Liver (tissue), 9 donors: ENCODE results near the gene TOR4A. TPM values are rescaled to one million over a fixed set of nuclear protein-coding genes. Genes with fewer than 3 reads are reported as not detected.

ENCODE experiments used
- DNase-seq: peaks from one replicate; pipeline ENCODE4 v3.0.0-alpha.2; 2017; ENCODE audit warnings: low spot score
- H3K27ac ChIP-seq, 2 donors: one replicate each; pipeline ENCODE4 v1.7.0; 2013; ENCODE audit warnings: inconsistent platforms in 2 of 2, low read length in 2 of 2, control low read depth in 1 of 2, low read depth in 1 of 2, mild to moderate bottlenecking in 1 of 2
- H3K27me3 ChIP-seq, 4 donors: one replicate each; pipeline versions ENCODE4 v1.6.1 to v1.7.0; 2013; ENCODE audit warnings: low read length in 3 of 4, inconsistent platforms in 1 of 4, mild to moderate bottlenecking in 1 of 4, moderate library complexity in 1 of 4; ENCODE audit not compliant: control insufficient read depth in 4 of 4, insufficient read depth in 4 of 4
- H3K36me3 ChIP-seq, 4 donors: one replicate each; pipeline versions ENCODE4 v1.6.1 to v1.7.0; 2013; ENCODE audit warnings: low read length in 3 of 4, mild to moderate bottlenecking in 3 of 4, low read depth in 1 of 4, moderate library complexity in 1 of 4; ENCODE audit not compliant: control insufficient read depth in 4 of 4, insufficient read depth in 3 of 4
- H3K4me1 ChIP-seq, 4 donors: one replicate each; pipeline versions ENCODE4 v1.6.1 to v1.7.0; 2013; ENCODE audit warnings: low read length in 3 of 4, mild to moderate bottlenecking in 3 of 4, moderate library complexity in 1 of 4; ENCODE audit not compliant: control insufficient read depth in 4 of 4, insufficient read depth in 4 of 4
- H3K4me3 ChIP-seq, 3 donors: one replicate each; pipeline versions ENCODE4 v1.6.1 to v1.7.0; 2013; ENCODE audit warnings: low read length in 3 of 3, control low read depth in 1 of 3, low read depth in 1 of 3, mild to moderate bottlenecking in 1 of 3
- H3K9ac ChIP-seq, 2 donors: one replicate each; pipeline ENCODE4 v1.7.0; 2013; ENCODE audit warnings: low read length in 2 of 2, mild to moderate bottlenecking in 2 of 2, moderate library complexity in 2 of 2, control low read depth in 1 of 2, low read depth in 1 of 2
- H3K9me3 ChIP-seq, 4 donors: one replicate each; pipeline versions ENCODE4 v1.6.1 to v1.7.0; 2013; ENCODE audit warnings: low read length in 3 of 4; ENCODE audit not compliant: control insufficient read depth in 4 of 4
- EGR1 ChIP-seq, 2 donors: IDR thresholded peaks; 2 replicates each; pipeline ENCODE4 v1.6.1; 2016 to 2018; ENCODE audit warnings: antibody characterized with exemption in 2 of 2, low read depth in 2 of 2
- FOXA1 ChIP-seq: IDR thresholded peaks from 2 replicates; pipeline ENCODE4 v1.6.1; 2016; ENCODE audit warnings: antibody characterized with exemption
- FOXA2 ChIP-seq: IDR thresholded peaks from 2 replicates; pipeline ENCODE4 v1.6.1; 2016; ENCODE audit warnings: antibody characterized with exemption
- GABPA ChIP-seq, 2 donors: IDR thresholded peaks in 1 of 2; conservative IDR thresholded peaks in 1 of 2; 2 replicates each; pipeline ENCODE4 v1.6.1; 2016; ENCODE audit warnings: antibody characterized with exemption in 2 of 2, mild to moderate bottlenecking in 1 of 2, moderate library complexity in 1 of 2
- HNF4A ChIP-seq, 2 donors: conservative IDR thresholded peaks; 2 replicates each; pipeline ENCODE4 v1.6.1; 2016; ENCODE audit warnings: antibody characterized with exemption in 2 of 2, mild to moderate bottlenecking in 2 of 2
- HNF4G ChIP-seq: IDR thresholded peaks from 2 replicates; pipeline ENCODE4 v1.6.1; 2016; ENCODE audit warnings: antibody characterized with exemption
- JUND ChIP-seq, 2 donors: IDR thresholded peaks; 2 replicates each; pipeline ENCODE4 v1.6.1; 2016; ENCODE audit warnings: antibody characterized with exemption in 2 of 2
- NR2F2 ChIP-seq: IDR thresholded peaks from 2 replicates; pipeline ENCODE4 v1.6.1; 2016; ENCODE audit warnings: antibody characterized with exemption
- RAD21 ChIP-seq, 2 donors: IDR thresholded peaks; 2 replicates each; pipeline ENCODE4 v1.6.1; 2016; ENCODE audit warnings: antibody characterized with exemption in 2 of 2, mild to moderate bottlenecking in 2 of 2
- REST ChIP-seq: IDR thresholded peaks from 2 replicates; pipeline ENCODE4 v1.6.1; 2016; ENCODE audit warnings: antibody characterized with exemption, mild to moderate bottlenecking
- RXRA ChIP-seq, 2 donors: IDR thresholded peaks; 2 replicates each; pipeline ENCODE4 v1.6.1; 2017 to 2018; ENCODE audit warnings: antibody characterized with exemption in 2 of 2, mild to moderate bottlenecking in 1 of 2
- SP1 ChIP-seq: IDR thresholded peaks from 2 replicates; pipeline ENCODE4 v1.6.1; 2018; ENCODE audit warnings: antibody characterized with exemption, mild to moderate bottlenecking
- TAF1 ChIP-seq: conservative IDR thresholded peaks from 2 replicates; pipeline ENCODE4 v1.6.1; 2016; ENCODE audit warnings: antibody characterized with exemption, mild to moderate bottlenecking
- YY1 ChIP-seq: IDR thresholded peaks from 2 replicates; pipeline ENCODE4 v1.6.1; 2016; ENCODE audit warnings: antibody characterized with exemption, mild to moderate bottlenecking
- ZBTB33 ChIP-seq: IDR thresholded peaks from 2 replicates; pipeline ENCODE4 v1.6.1; 2016; ENCODE audit warnings: antibody characterized with exemption
- WGBS: extraction: QIAGEN DNeasy Blood & Tissue Kit; methylation state at CpG from one replicate; pipeline ENCODE4 v1.1.7; 2013; 5-methylcytosine and 5-hydroxymethylcytosine counted together
- polyA plus RNA-seq, 2 donors: library from polyadenylated mRNA; stranded (reverse) in 1 of 2; unstranded in 1 of 2; fragments of 200-250 nt in 1 of 2; fragments of >200 nt in 1 of 2; fragmentation: Nextera tagmentation in 1 of 2; extraction: Ambion mirVana in 1 of 2; gene quantifications; one replicate each; pipeline versions ENCODE4 v1.2.1 to v1.2.3, GENCODE V29; 2013 to 2015
- total RNA-seq, 2 donors: library from RNA; depleted of rRNA; stranded (reverse); fragments of >200 nt; gene quantifications; one replicate each; pipeline ENCODE4 v1.2.3, GENCODE V29; 2014
- TF ChIP-seq, protein P1 (sequence below): IDR thresholded peaks from 2 replicates; pipeline ENCODE4 v1.6.1; 2016; ENCODE audit warnings: antibody characterized with exemption
- TF ChIP-seq, protein P2 (sequence below): fragments of 150-350 bp; IDR thresholded peaks from 2 replicates; pipeline ENCODE4 v1.5.1; 2017; ENCODE audit warnings: improper control_type of control experiment, low read depth, low read length; ENCODE audit not compliant: missing input control
- TF ChIP-seq, protein P3 (sequence below): IDR thresholded peaks from 2 replicates; pipeline ENCODE4 v1.6.1; 2016; ENCODE audit warnings: antibody characterized with exemption
- donor health status: healthy.
- donor health status: healthy.
- donor health status: healthy.
- donor health status: healthy.
- donor health status: healthy.

TOR4A gene
- total and polyA plus RNA-seq, 4 donors, result 0.35 to 5.1 (median 4.3) TPM

- no peaks in the 10 kb centered on the region for H3K9me3 ChIP-seq
- WGBS, result 54% methylated on average over 16 of the region's 16 CpGs
- H3K4me3 ChIP-seq, result no peak overlapping the region
- TF ChIP-seq GABPA (IDR thresholded peaks at IDR 0.05 in 1 of 2, conservative IDR thresholded peaks at IDR 0.05 in 1 of 2) (no peak), FOXA1 (no peak), NR2F2 (no peak), ZBTB33 (no peak), HNF4A (conservative IDR thresholded peaks at IDR 0.05) (no peak), REST (no peak), SP1 (no peak), TAF1 (no peak), YY1 (no peak), RAD21 (IDR thresholded peaks at IDR 0.05) (no peak), FOXA2 (no peak), HNF4G (no peak), RXRA (IDR thresholded peaks at IDR 0.05) (no peak), EGR1 (IDR thresholded peaks at IDR 0.05; ENCODE audit: low read depth in 2 of 2) (no peak), JUND (IDR thresholded peaks at IDR 0.05) (no peak)
- TF ChIP-seq, protein P1, sequence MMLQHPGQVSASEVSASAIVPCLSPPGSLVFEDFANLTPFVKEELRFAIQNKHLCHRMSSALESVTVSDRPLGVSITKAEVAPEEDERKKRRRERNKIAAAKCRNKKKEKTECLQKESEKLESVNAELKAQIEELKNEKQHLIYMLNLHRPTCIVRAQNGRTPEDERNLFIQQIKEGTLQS, result no peak
- TF ChIP-seq, protein P2, sequence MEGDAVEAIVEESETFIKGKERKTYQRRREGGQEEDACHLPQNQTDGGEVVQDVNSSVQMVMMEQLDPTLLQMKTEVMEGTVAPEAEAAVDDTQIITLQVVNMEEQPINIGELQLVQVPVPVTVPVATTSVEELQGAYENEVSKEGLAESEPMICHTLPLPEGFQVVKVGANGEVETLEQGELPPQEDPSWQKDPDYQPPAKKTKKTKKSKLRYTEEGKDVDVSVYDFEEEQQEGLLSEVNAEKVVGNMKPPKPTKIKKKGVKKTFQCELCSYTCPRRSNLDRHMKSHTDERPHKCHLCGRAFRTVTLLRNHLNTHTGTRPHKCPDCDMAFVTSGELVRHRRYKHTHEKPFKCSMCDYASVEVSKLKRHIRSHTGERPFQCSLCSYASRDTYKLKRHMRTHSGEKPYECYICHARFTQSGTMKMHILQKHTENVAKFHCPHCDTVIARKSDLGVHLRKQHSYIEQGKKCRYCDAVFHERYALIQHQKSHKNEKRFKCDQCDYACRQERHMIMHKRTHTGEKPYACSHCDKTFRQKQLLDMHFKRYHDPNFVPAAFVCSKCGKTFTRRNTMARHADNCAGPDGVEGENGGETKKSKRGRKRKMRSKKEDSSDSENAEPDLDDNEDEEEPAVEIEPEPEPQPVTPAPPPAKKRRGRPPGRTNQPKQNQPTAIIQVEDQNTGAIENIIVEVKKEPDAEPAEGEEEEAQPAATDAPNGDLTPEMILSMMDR, result no peak
- TF ChIP-seq, protein P3, sequence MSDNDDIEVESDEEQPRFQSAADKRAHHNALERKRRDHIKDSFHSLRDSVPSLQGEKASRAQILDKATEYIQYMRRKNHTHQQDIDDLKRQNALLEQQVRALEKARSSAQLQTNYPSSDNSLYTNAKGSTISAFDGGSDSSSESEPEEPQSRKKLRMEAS, result no peak
- H3K27ac ChIP-seq, result peak overlapping the region; percentile 30 to 73
- peak; percentile 34 for DNase-seq
- H3K27me3 ChIP-seq, result no peaks in the 10 kb centered on the region
- peaks cover 11 to 47% (median 27%) of the 10 kb centered on the region in 4 donors for H3K4me1 ChIP-seq
- no peaks in the 10 kb centered on the region for H3K36me3 ChIP-seq
- no peak overlapping the region for H3K9ac ChIP-seq
Measured at GRCh38 chr9:137304383-137305059, 27.0 kb downstream of the TOR4A start.
